ENCODE results near the gene TMEM121B. TPM values are rescaled to one million over a fixed set of nuclear protein-coding genes. Genes with fewer than 3 reads are reported as not detected.
A peak's percentile ranks its signal among the peaks of the same experiment; 100 is the strongest.

Gene TMEM121B
- total RNA-seq, 1 donor from 2014 or later = 12.2 TPM

DNA sequence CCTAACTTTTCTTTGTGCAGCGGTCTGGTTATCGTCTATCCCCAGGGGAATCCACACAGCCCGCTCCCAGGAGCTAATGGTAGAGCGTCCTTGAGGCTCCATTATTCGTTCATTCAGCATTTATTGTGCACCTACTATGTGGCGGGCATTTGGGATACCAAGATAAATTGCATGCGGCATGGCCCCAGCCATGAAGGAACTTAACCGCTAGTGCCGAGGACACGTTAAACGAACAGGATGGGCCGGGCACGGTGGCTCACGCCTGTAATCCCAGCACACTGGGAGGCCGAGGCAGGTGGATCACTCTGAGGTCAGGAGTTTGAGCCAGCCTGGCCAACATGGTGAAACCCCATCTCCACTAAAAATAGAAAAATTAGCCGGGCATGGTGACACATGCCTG is 11.2 kb downstream of the TMEM121B start:
- TF ChIP-seq, protein P1, sequence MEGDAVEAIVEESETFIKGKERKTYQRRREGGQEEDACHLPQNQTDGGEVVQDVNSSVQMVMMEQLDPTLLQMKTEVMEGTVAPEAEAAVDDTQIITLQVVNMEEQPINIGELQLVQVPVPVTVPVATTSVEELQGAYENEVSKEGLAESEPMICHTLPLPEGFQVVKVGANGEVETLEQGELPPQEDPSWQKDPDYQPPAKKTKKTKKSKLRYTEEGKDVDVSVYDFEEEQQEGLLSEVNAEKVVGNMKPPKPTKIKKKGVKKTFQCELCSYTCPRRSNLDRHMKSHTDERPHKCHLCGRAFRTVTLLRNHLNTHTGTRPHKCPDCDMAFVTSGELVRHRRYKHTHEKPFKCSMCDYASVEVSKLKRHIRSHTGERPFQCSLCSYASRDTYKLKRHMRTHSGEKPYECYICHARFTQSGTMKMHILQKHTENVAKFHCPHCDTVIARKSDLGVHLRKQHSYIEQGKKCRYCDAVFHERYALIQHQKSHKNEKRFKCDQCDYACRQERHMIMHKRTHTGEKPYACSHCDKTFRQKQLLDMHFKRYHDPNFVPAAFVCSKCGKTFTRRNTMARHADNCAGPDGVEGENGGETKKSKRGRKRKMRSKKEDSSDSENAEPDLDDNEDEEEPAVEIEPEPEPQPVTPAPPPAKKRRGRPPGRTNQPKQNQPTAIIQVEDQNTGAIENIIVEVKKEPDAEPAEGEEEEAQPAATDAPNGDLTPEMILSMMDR (conservative IDR thresholded peaks at IDR 0.05) = no peak
- Mint-ChIP-seq H3K27me3 (ENCODE audit: low read depth) (no peaks in the 10 kb centered on the region), H3K9me3 (no peaks in the 10 kb centered on the region), H3K27ac (ENCODE audit: unreplicated experiment) (peak overlapping the region; percentile 50), H3K4me3 (no peak overlapping the region), H3K36me3 (ENCODE audit: low read depth) (no peaks in the 10 kb centered on the region), H3K4me1 (no peaks in the 10 kb centered on the region)
- no peak for DNase-seq (ENCODE audit: low read depth, low spot score)

DNA sequence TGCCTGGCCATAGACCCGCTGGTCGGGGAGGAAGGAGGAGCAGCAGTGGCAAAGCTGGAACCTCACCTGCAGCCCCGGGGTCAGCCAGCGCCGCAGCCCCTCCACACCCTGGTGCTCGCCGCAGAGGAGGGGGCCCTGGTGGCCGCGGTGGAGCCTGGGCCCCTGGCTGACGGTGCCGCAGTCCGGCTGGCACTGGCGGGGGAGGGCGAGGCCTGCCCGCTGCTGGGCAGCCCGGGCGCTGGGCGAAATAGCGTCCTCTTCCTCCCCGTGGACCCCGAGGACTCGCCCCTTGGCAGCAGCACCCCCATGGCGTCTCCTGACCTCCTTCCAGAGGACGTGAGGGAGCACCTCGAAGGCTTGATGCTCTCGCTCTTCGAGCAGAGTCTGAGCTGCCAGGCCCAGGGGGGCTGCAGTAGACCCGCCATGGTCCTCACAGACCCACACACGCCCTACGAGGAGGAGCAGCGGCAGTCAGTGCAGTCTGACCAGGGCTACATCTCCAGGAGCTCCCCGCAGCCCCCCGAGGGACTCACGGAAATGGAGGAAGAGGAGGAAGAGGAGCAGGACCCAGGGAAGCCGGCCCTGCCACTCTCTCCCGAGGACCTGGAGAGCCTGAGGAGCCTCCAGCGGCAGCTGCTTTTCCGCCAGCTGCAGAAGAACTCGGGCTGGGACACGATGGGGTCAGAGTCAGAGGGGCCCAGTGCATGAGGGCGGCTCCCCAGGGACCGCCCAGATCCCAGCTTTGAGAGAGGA is 11.9 kb downstream of the TMEM121B start:
- Mint-ChIP-seq H3K27me3 (ENCODE audit: low read depth) (no peaks in the 10 kb centered on the region), H3K4me3 (no peak overlapping the region), H3K36me3 (ENCODE audit: low read depth) (no peaks in the 10 kb centered on the region), H3K27ac (ENCODE audit: unreplicated experiment) (no peak overlapping the region), H3K9me3 (no peaks in the 10 kb centered on the region), H3K4me1 (no peaks in the 10 kb centered on the region)
- TF ChIP-seq, protein P1 (conservative IDR thresholded peaks at IDR 0.05) = no peak
- DNase-seq (ENCODE audit: low read depth, low spot score) = no peak

DNA sequence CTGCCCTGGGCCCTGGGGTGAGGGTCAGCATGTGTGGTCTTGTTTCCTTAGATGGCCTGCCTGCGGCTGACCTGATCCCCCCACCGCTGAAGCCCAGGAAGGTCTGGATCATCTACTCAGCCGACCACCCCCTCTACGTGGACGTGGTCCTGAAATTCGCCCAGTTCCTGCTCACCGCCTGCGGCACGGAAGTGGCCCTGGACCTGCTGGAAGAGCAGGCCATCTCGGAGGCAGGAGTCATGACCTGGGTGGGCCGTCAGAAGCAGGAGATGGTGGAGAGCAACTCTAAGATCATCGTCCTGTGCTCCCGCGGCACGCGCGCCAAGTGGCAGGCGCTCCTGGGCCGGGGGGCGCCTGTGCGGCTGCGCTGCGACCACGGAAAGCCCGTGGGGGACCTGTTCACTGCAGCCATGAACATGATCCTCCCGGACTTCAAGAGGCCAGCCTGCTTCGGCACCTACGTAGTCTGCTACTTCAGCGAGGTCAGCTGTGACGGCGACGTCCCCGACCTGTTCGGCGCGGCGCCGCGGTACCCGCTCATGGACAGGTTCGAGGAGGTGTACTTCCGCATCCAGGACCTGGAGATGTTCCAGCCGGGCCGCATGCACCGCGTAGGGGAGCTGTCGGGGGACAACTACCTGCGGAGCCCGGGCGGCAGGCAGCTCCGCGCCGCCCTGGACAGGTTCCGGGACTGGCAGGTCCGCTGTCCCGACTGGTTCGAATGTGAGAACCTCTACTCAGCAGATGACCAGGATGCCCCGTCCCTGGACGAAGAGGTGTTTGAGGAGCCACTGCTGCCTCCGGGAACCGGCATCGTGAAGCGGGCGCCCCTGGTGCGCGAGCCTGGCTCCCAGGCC is 12.7 kb downstream of the TMEM121B start:
- no peak overlapping the region for H3K27ac Mint-ChIP-seq (ENCODE audit: unreplicated experiment)
- TF ChIP-seq, protein P1 (conservative IDR thresholded peaks at IDR 0.05) = no peak
- no peak overlapping the region for H3K4me3 Mint-ChIP-seq
- DNase-seq (ENCODE audit: low read depth, low spot score) = no peak
- H3K36me3 Mint-ChIP-seq (ENCODE audit: low read depth) = no peaks in the 10 kb centered on the region
- no peaks in the 10 kb centered on the region for H3K4me1 Mint-ChIP-seq
- H3K27me3 Mint-ChIP-seq (ENCODE audit: low read depth) = no peaks in the 10 kb centered on the region
- no peaks in the 10 kb centered on the region for H3K9me3 Mint-ChIP-seq

DNA sequence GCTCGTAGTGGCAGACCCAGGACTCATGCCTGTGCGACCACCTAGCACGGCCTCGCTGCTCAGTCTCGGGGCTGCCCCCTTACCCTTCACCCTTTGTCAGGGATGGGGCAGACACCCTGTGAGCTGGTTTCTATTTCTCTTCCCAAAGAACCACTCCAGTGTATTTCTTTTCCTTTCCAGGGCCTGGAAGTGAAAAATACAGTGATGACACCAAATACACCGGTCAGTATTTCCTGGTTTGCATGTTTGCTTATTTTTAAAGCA is 13.7 kb downstream of the TMEM121B start:
- Mint-ChIP-seq H3K27ac (ENCODE audit: unreplicated experiment) (no peak overlapping the region), H3K4me3 (no peak overlapping the region), H3K4me1 (no peaks in the 10 kb centered on the region), H3K27me3 (ENCODE audit: low read depth) (no peaks in the 10 kb centered on the region), H3K36me3 (ENCODE audit: low read depth) (no peaks in the 10 kb centered on the region), H3K9me3 (no peaks in the 10 kb centered on the region)
- TF ChIP-seq, protein P1 (conservative IDR thresholded peaks at IDR 0.05) = no peak
- no peak for DNase-seq (ENCODE audit: low read depth, low spot score)

DNA sequence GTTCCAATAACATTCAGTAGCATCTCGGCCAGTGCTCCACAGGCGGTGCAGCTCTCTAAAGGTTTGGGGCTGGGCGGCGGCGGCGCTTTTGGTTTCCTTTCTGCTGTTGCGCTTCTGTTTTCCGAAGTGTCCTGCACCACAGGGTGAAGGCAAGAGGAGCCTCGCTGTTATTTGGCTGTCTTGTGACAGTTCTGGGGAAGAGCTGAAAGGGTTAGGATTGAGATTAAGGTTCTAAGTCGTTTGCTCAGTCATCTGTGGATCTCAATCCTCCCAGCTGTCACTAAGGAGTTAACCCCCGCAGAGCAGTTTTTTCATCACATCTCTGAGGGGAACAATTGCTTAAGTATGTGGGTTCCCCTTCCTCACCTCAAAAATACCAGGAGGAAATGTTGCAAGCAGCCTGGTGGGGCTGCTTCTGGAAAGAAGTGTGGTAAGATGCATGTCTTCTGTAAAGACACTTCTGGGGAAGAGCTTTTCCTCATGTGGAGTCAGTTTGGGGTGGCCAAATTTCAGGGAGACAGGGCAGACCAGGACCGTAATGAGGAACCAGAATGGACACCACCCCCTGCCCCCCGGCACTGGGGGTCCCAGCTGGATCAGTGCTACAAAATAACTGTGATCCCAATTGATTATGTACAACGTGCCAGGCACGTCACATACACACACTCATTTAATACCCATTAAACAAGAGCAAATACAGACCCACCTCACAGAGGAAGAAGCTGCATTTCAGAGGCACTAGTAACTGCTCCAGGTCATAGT is 14.2 kb downstream of the TMEM121B start:
- Mint-ChIP-seq H3K9me3 (no peaks in the 10 kb centered on the region), H3K36me3 (ENCODE audit: low read depth) (peaks cover 2% of the 10 kb centered on the region), H3K27me3 (ENCODE audit: low read depth) (no peaks in the 10 kb centered on the region), H3K4me3 (no peak overlapping the region), H3K27ac (ENCODE audit: unreplicated experiment) (no peak overlapping the region), H3K4me1 (no peaks in the 10 kb centered on the region)
- DNase-seq (ENCODE audit: low read depth, low spot score) = no peak
- TF ChIP-seq, protein P1 (conservative IDR thresholded peaks at IDR 0.05) = no peak
